ENCODE data around the gene TAOK1. TPM values are rescaled to one million over a fixed set of nuclear protein-coding genes. Genes with fewer than 3 reads are reported as not detected.

Gene TAOK1
- total and polyA plus RNA-seq, 10 of the 15 experiments (the other 5 are each of a cell fraction or from before 2014, with no cell fraction given), result 2.0 to 27.1 (median 11.8) TPM

GRCh38 chr17:29589524-29590410, 199.6 kb downstream of the TAOK1 start, which contains the start of gene GIT1:
GIT1 (minus strand) TSS chr17:29589648; CDS start chr17:29589378, 270 bp downstream.
- H3K4me2 ChIP-seq (ENCODE audit: control insufficient read depth, insufficient read depth), result peak within 1 kb of the TSS; percentile 100
- in situ Hi-C loops (cut with MboI) (no loop called here), intact Hi-C loops (cut with micrococcal nuclease; ENCODE audit: unreplicated experiment) (loop anchor here (10.0 kb wide), 1 partner anchor 225 kb away; no protein-coding TSS in a partner anchor)
- peak within 1 kb of the TSS; percentile 78 for H3K9ac ChIP-seq (ENCODE audit: control insufficient read depth, insufficient read depth, low read length)
- ATAC-seq, result peak; percentile 74
- no peak for DNase-seq (ENCODE audit: low read depth, low spot score)
- peaks cover 52% of the 10 kb centered on the region for H3K4me1 ChIP-seq (ENCODE audit: control insufficient read depth, insufficient read depth, low read length)
- H3K27ac ChIP-seq (ENCODE audit: control insufficient read depth, insufficient read depth), result peak within 1 kb of the TSS; percentile 72
- H4K20me1 ChIP-seq (ENCODE audit: control insufficient read depth, insufficient read depth), result no peaks in the 10 kb centered on the region
- H3K27me3 ChIP-seq (replicated peaks in 1 of 2; ENCODE audit: control insufficient read depth in 2 of 2, insufficient read depth in 2 of 2, low read length in 1 of 2), result no peaks in the 10 kb centered on the region; a peak in 1 of 4 replicates
- H3K9me3 ChIP-seq (replicated peaks; ENCODE audit: control insufficient read depth, insufficient read depth, low read length), result no peaks in the 10 kb centered on the region
- peak within 1 kb of the TSS; percentile 94 for H3K4me3 ChIP-seq
- peaks cover 29% of the 10 kb centered on the region for H3K79me2 ChIP-seq (ENCODE audit: control insufficient read depth, insufficient read depth, low read length)
- ChIA-PET SMC1A (ENCODE audit: uncharacterized antibody, unreplicated experiment) (interaction anchor here (1.1 to 3.0 kb wide), 2 partner anchors 9 to 28 kb away, joined by 5 to 17 read pairs; no protein-coding TSS in a partner anchor), POLR2A (interaction anchor here (3.1 kb wide), 1 partner anchor 27 kb away, joined by 9 read pairs; no protein-coding TSS in a partner anchor), RAD21 (ENCODE audit: unreplicated experiment) (no interaction called here), CTCF (interaction anchor here (1.0 to 6.7 kb wide), 6 partner anchors 8 to 341 kb away, joined by 4 to 82 read pairs (median 43); no protein-coding TSS in a partner anchor)
- no peak for FAIRE-seq
- H3K36me3 ChIP-seq (ENCODE audit: control insufficient read depth in 2 of 2, insufficient read depth in 2 of 2, low read length in 1 of 2), result no peaks in the 10 kb centered on the region
- H2AFZ ChIP-seq (ENCODE audit: control insufficient read depth, low read depth, low read length), result peak within 1 kb of the TSS; percentile 95
- WGBS (ENCODE audit: insufficient coverage, insufficient replicate concordance, low lambda C conversion rate, missing lambda C conversion rate), result 2% methylated on average over 35 of the region's 70 CpGs
- no TSS peak for BruUV-seq (replicated peaks)
- no peak for TF ChIP-seq MEF2B (IDR thresholded peaks at IDR 0.05; ENCODE audit: partially characterized antibody, poor library complexity, severe bottlenecking)
- TF ChIP-seq PBX3 (IDR thresholded peaks at IDR 0.05; ENCODE audit: insufficient replicate concordance, low read depth, low read length), result no peak
- 0 out of 2 replicates have a peak, but pooled peaks have one; percentile 31 for TF ChIP-seq MAX (IDR thresholded peaks at IDR 0.05; ENCODE audit: low read depth, low read length)
- peak; percentile 31; the same call in 1 of the 2 replicates for TF ChIP-seq RELB (IDR thresholded peaks at IDR 0.05; ENCODE audit: low read depth)
- TF ChIP-seq SREBF2 (IDR thresholded peaks at IDR 0.05; ENCODE audit: low read length), result no peak
- TF ChIP-seq IRF4 (IDR thresholded peaks at IDR 0.05; ENCODE audit: low read depth, low read length), result no peak
- no peak for TF ChIP-seq FOXK2 (IDR thresholded peaks at IDR 0.05)
- TF ChIP-seq BCL11A (IDR thresholded peaks at IDR 0.05; ENCODE audit: low read depth, low read length), result no peak
- TF ChIP-seq CHD4 (IDR thresholded peaks at IDR 0.05), result no peak
- 0 out of 2 replicates have a peak, but pooled peaks have one; percentile 27 for TF ChIP-seq PAX5 (IDR thresholded peaks at IDR 0.05; ENCODE audit: borderline replicate concordance, low read depth, low read length)
- peak; percentile 40; the same call in 1 of the 2 replicates for TF ChIP-seq MXI1 (IDR thresholded peaks at IDR 0.05; ENCODE audit: low read depth, low read length)
- peak; percentile 60; the same call in 1 of the 2 replicates for TF ChIP-seq RB1 (IDR thresholded peaks at IDR 0.05; ENCODE audit: borderline replicate concordance)
- TF ChIP-seq FOS (IDR thresholded peaks at IDR 0.05; ENCODE audit: borderline replicate concordance, extremely low read depth, insufficient read length), result no peak
- TF ChIP-seq NFIC (IDR thresholded peaks at IDR 0.05; ENCODE audit: low read depth, low read length), result no peak
- peak; percentile 70 for TF ChIP-seq GATAD2B (conservative IDR thresholded peaks at IDR 0.05; ENCODE audit: low read depth)
- no peak for TF ChIP-seq BMI1 (IDR thresholded peaks at IDR 0.05; ENCODE audit: borderline replicate concordance)
- TF ChIP-seq CTCF (IDR thresholded peaks at IDR 0.05 in 2 of 3, conservative IDR thresholded peaks at IDR 0.05 in 1 of 3; ENCODE audit: control insufficient read depth in 2 of 3, extremely low read depth in 1 of 3, insufficient read depth in 1 of 3, low read depth in 3 of 3, low read length in 3 of 3), result no peak

Measured in GM12878 (cell line).